Activated effector memory CD4-positive, alpha-beta T cell treated with Interleukin-2 at 50 U/mL for 16 hours (primary cell): ENCODE measurements around the gene NUDCD2.
"Not testable (repeated sequence)": the region's sequence is repeated elsewhere in the genome, so short reads cannot be mapped to it uniquely, and the experiment has no call there.

ENCODE experiments used
- DNase-seq: peaks from one replicate; pipeline ENCODE4 v3.0.0-alpha.2; 2020

NUDCD2 gene

GRCh38 chr5:163463063-163463435 is 3.1 kb upstream of the NUDCD2 start:
- no peak for DNase-seq

GRCh38 chr5:163460562-163461171 is 765 bp upstream of the NUDCD2 start, which contains the start of gene HMMR:
TSS of gene HMMR (plus strand) at chr5:163460632. CDS start at chr5:163460693, 61 bp downstream.
- DNase-seq = no peak

- no peak for DNase-seq
Observed at GRCh38 chr5:163459462-163459818, 462 bp downstream of the NUDCD2 start.

- DNase-seq = no peak
Observed at GRCh38 chr5:163458778-163459385, 1.0 kb downstream of the NUDCD2 start.

GRCh38 chr5:163456840-163457239 is 3.1 kb downstream of the NUDCD2 start:
- DNase-seq = no peak

- no peak for DNase-seq
Observed at GRCh38 chr5:163456029-163456589, 3.8 kb downstream of the NUDCD2 start.

- DNase-seq = not testable (repeated sequence)
Observed at GRCh38 chr5:163455406-163455805, 4.5 kb downstream of the NUDCD2 start.

- DNase-seq = no peak
Observed at GRCh38 chr5:163453705-163454104, 6.2 kb downstream of the NUDCD2 start.

GRCh38 chr5:163451489-163451888 is 8.4 kb downstream of the NUDCD2 start:
- DNase-seq = no peak

- DNase-seq = no peak
Observed at GRCh38 chr5:163448491-163448890, 11.4 kb downstream of the NUDCD2 start.

GRCh38 chr5:163447875-163448274 is 12.0 kb downstream of the NUDCD2 start:
- DNase-seq = no peak

GRCh38 chr5:163447191-163447590 is 12.7 kb downstream of the NUDCD2 start:
- DNase-seq = no peak

- DNase-seq = no peak
Observed at GRCh38 chr5:163445345-163445744, 14.6 kb downstream of the NUDCD2 start.

- DNase-seq = no peak
Observed at GRCh38 chr5:163444526-163444925, 15.4 kb downstream of the NUDCD2 start.

GRCh38 chr5:163440954-163441353 is 18.9 kb downstream of the NUDCD2 start:
- no peak for DNase-seq

GRCh38 chr5:163439092-163439425 is 20.8 kb downstream of the NUDCD2 start:
- DNase-seq = no peak

GRCh38 chr5:163437309-163438182 is 22.4 kb downstream of the NUDCD2 start, which contains the start of gene CCNG1:
TSS of gene CCNG1 (plus strand) at chr5:163437595. CDS start at chr5:163439257, 1,662 bp downstream.
- peak; percentile 82 for DNase-seq

GRCh38 chr5:163437011-163437308 is 22.9 kb downstream of the NUDCD2 start:
- no peak for DNase-seq

- DNase-seq = no peak
Observed at GRCh38 chr5:163436515-163436914, 23.4 kb downstream of the NUDCD2 start.

GRCh38 chr5:163434401-163434866 is 25.5 kb downstream of the NUDCD2 start:
- no peak for DNase-seq

- no peak for DNase-seq
Observed at GRCh38 chr5:163433271-163433670, 26.6 kb downstream of the NUDCD2 start.

GRCh38 chr5:163432544-163432943 is 27.4 kb downstream of the NUDCD2 start:
- no peak for DNase-seq

GRCh38 chr5:163426128-163426527 is 33.8 kb downstream of the NUDCD2 start:
- not testable (repeated sequence) for DNase-seq

- DNase-seq = no peak
Observed at GRCh38 chr5:163424836-163425235, 35.1 kb downstream of the NUDCD2 start.
